K562 (cell line): ENCODE results near the gene ZFYVE28.

ENCODE experiments used
- CEBPB ChIP-seq: fragments of 450-650 bp; IDR thresholded peaks from 2 replicates; pipeline ENCODE4 v1.6.1; 2016; ENCODE audit warnings: missing genetic modification characterization, missing compliant biosample characterization
- CTCF ChIP-seq, 3 experiments: IDR thresholded peaks in 2 of 3; conservative IDR thresholded peaks in 1 of 3; 2 replicates each; pipeline ENCODE4 v1.5.1; 2011 to 2012; ENCODE audit warnings: low read length in 3 of 3, mild to moderate bottlenecking in 3 of 3, control low read depth in 2 of 3, improper control_type of control experiment in 1 of 3, inconsistent platforms in 1 of 3, low read depth in 1 of 3, mixed read lengths in 1 of 3, moderate library complexity in 1 of 3; ENCODE audit not compliant: insufficient read depth in 2 of 3
- ELK1 ChIP-seq: sonication (generic); formaldehyde crosslinking; IDR thresholded peaks from 2 replicates; pipeline ENCODE4 v1.8.1; 2022; ENCODE audit warnings: missing genetic modification reagents
- PBX2 ChIP-seq, 2 experiments: IDR thresholded peaks in 1 of 2; conservative IDR thresholded peaks in 1 of 2; 2 replicates each; pipeline ENCODE4 v1.6.1; 2016; ENCODE audit warnings: low read depth in 2 of 2, mild to moderate bottlenecking in 1 of 2, missing compliant biosample characterization in 1 of 2, missing genetic modification characterization in 1 of 2, moderate library complexity in 1 of 2
- ZKSCAN1 ChIP-seq: fragments of 150-350 bp; IDR thresholded peaks from 2 replicates; pipeline ENCODE4 v1.6.1; 2016; ENCODE audit warnings: low read depth, low read length
- ZNF347 ChIP-seq: fragments of 450-650 bp; formaldehyde crosslinking; IDR thresholded peaks from 2 replicates; pipeline ENCODE4 v1.4.0; 2020; ENCODE audit warnings: low read depth, mild to moderate bottlenecking, moderate library complexity

- TF ChIP-seq PBX2 (CRISPR knock-in tag; IDR thresholded peaks at IDR 0.05; ENCODE audit: low read depth): no peak
- TF ChIP-seq PBX2 (tag; conservative IDR thresholded peaks at IDR 0.05; ENCODE audit: low read depth): no peak
- no peak for TF ChIP-seq CEBPB
- no peak for TF ChIP-seq ZNF347 (CRISPR knock-in tag)
- TF ChIP-seq ELK1: no peak
- TF ChIP-seq CTCF (IDR thresholded peaks at IDR 0.05 in 2 of 3, conservative IDR thresholded peaks at IDR 0.05 in 1 of 3; ENCODE audit: insufficient read depth in 2 of 3, low read depth in 1 of 3, low read length in 3 of 3): no peak
- TF ChIP-seq ZKSCAN1: no peak
These were observed 7.6 kb upstream of the ZFYVE28 start for GRCh38 chr4:2426069-2426397.
